Measurements from ENCODE around the gene LZIC. TPM values are rescaled to one million over a fixed set of nuclear protein-coding genes. Genes with fewer than 3 reads are reported as not detected.
A peak's percentile ranks its signal among the peaks of the same experiment; 100 is the strongest.

The LZIC gene
- total RNA-seq, 2 donors from 2014 or later = 27.7 to 40.0 TPM

DNA sequence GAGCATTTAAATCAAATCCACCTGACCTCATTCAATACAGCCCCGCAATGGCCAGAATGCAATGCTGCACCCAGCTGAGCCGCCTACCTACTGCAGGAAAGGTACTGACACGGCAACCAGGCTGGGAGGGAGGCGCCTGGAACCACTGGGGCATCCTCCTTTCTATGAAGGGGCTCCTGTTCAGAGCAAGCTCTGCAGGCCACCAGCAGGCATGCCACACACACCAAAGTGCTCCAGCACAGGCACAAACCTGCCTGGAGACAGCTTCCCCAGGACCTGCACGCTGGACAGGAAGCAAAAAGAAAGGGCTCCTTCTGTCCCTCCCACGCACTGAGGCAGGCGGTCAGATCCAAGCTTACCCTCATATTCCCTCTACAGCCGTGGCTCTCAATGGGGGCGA is 54.3 kb downstream of the LZIC start:
- H3K4me3 Mint-ChIP-seq = no peak overlapping the region
- no peaks in the 10 kb centered on the region for H3K27me3 Mint-ChIP-seq (ENCODE audit: insufficient read depth)
- peak overlapping the region; percentile 74 for H3K27ac Mint-ChIP-seq
- no peak for DNase-seq
- peaks cover 55% of the 10 kb centered on the region for H3K4me1 Mint-ChIP-seq
- no peaks in the 10 kb centered on the region for H3K9me3 Mint-ChIP-seq
- H3K27ac ChIP-seq (ENCODE audit: low read depth, low read length) = no peak overlapping the region
- no peaks in the 10 kb centered on the region for H3K9me3 ChIP-seq (ENCODE audit: control insufficient read depth, low read length)
- H3K36me3 ChIP-seq (ENCODE audit: control insufficient read depth, insufficient read depth, low read length) = no peaks in the 10 kb centered on the region
- 77 to 90% methylated on average over 6 to 9 of the region's 9 CpGs for WGBS, 2 experiments (ENCODE audit: insufficient coverage in 1 of 2, insufficient read length in 1 of 2)
- H3K4me3 ChIP-seq (ENCODE audit: low read length) = no peak overlapping the region
- H3K27me3 ChIP-seq (ENCODE audit: control insufficient read depth, insufficient read depth, low read length, poor library complexity, severe bottlenecking) = no peaks in the 10 kb centered on the region
- TF ChIP-seq, protein P1, sequence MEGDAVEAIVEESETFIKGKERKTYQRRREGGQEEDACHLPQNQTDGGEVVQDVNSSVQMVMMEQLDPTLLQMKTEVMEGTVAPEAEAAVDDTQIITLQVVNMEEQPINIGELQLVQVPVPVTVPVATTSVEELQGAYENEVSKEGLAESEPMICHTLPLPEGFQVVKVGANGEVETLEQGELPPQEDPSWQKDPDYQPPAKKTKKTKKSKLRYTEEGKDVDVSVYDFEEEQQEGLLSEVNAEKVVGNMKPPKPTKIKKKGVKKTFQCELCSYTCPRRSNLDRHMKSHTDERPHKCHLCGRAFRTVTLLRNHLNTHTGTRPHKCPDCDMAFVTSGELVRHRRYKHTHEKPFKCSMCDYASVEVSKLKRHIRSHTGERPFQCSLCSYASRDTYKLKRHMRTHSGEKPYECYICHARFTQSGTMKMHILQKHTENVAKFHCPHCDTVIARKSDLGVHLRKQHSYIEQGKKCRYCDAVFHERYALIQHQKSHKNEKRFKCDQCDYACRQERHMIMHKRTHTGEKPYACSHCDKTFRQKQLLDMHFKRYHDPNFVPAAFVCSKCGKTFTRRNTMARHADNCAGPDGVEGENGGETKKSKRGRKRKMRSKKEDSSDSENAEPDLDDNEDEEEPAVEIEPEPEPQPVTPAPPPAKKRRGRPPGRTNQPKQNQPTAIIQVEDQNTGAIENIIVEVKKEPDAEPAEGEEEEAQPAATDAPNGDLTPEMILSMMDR (conservative IDR thresholded peaks at IDR 0.05) = no peak
- H3K36me3 Mint-ChIP-seq (ENCODE audit: low read depth) = peaks cover 3% of the 10 kb centered on the region
- no peak overlapping the region for H3K9ac ChIP-seq (ENCODE audit: extremely low read depth, low read length, poor library complexity, severe bottlenecking)
- peaks cover 13% of the 10 kb centered on the region for H3K4me1 ChIP-seq (ENCODE audit: control insufficient read depth, insufficient read depth, low read length)

DNA sequence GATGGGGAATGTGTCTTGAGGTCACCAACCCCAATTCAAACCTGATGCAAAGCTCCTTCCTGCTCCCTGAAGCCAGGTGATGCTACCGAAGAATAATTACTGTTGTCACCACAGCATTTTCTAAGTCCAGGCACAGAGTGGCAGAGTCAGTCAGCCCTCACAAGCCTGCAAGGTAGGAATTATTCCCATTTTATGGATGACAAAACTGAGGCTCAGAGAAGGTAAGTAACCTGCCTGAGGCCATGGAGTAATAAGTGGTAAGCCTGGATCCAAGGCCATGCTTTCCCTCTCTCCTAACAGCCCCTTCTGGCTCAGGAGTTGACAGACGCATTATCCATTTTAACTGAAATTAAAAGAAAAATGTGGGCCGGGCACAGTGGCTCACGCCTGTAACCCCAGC is 56.1 kb downstream of the LZIC start:
- Mint-ChIP-seq H3K4me3 (no peak overlapping the region), H3K36me3 (ENCODE audit: low read depth) (peaks cover 14% of the 10 kb centered on the region), H3K9me3 (no peaks in the 10 kb centered on the region), H3K27ac (peak overlapping the region; percentile 48), H3K27me3 (ENCODE audit: insufficient read depth) (no peaks in the 10 kb centered on the region), H3K4me1 (peaks cover 40% of the 10 kb centered on the region)
- Histone ChIP-seq H3K27ac (ENCODE audit: low read depth, low read length) (no peak overlapping the region), H3K9ac (ENCODE audit: extremely low read depth, low read length, poor library complexity, severe bottlenecking) (no peak overlapping the region), H3K4me1 (ENCODE audit: control insufficient read depth, insufficient read depth, low read length) (peaks cover 10% of the 10 kb centered on the region), H3K9me3 (ENCODE audit: control insufficient read depth, low read length) (no peaks in the 10 kb centered on the region), H3K27me3 (ENCODE audit: control insufficient read depth, insufficient read depth, low read length, poor library complexity, severe bottlenecking) (no peaks in the 10 kb centered on the region), H3K36me3 (ENCODE audit: control insufficient read depth, insufficient read depth, low read length) (no peaks in the 10 kb centered on the region), H3K4me3 (ENCODE audit: low read length) (no peak overlapping the region)
- TF ChIP-seq, protein P1 (conservative IDR thresholded peaks at IDR 0.05) = no peak
- no peak for DNase-seq
- 87 to 90% methylated on average over 4 of the region's 4 CpGs for WGBS, 2 experiments (ENCODE audit: insufficient coverage in 1 of 2, insufficient read length in 1 of 2)

DNA sequence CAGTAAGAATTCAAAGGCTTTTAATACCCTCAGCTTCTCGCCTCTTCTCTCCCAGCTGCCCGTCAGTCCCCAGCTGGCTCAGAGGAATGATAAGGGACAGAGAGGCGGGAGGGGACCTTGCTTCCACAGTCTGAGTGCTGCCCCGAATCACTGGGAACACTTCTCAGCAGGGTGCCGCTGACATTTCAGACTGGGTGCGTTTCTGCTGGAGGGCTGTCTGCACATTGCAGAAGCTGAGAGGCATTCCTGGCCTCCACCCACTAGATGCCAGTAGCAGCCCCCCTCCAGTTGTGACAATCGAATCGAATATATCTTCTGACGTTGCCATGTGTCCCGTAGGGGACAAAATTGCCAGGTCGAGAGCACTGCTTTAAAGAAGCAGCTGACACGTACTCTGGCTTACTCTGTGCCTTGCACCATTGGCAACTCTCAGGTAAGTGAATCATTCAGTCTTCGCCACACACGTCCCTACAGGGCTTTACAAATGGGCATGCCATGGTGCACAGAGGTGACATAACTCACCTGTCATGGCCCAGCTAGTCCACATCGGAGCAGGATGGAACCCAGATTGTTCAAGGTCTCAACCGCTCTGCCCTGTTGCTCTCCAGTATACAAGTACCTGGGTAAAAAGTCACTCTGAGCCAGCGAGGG is 57.0 kb downstream of the LZIC start:
- Mint-ChIP-seq H3K9me3 (no peaks in the 10 kb centered on the region), H3K4me3 (no peak overlapping the region), H3K36me3 (ENCODE audit: low read depth) (peaks cover 14% of the 10 kb centered on the region), H3K27ac (peak overlapping the region; percentile 48), H3K27me3 (ENCODE audit: insufficient read depth) (no peaks in the 10 kb centered on the region), H3K4me1 (peaks cover 38% of the 10 kb centered on the region)
- H3K4me3 ChIP-seq (ENCODE audit: low read length) = no peak overlapping the region
- DNase-seq = no peak
- no peaks in the 10 kb centered on the region for H3K27me3 ChIP-seq (ENCODE audit: control insufficient read depth, insufficient read depth, low read length, poor library complexity, severe bottlenecking)
- TF ChIP-seq, protein P1 (conservative IDR thresholded peaks at IDR 0.05) = no peak
- 74 to 82% methylated on average over 16 to 17 of the region's 17 CpGs for WGBS, 2 experiments (ENCODE audit: insufficient coverage in 1 of 2, insufficient read length in 1 of 2)
- H3K36me3 ChIP-seq (ENCODE audit: control insufficient read depth, insufficient read depth, low read length) = no peaks in the 10 kb centered on the region
- H3K4me1 ChIP-seq (ENCODE audit: control insufficient read depth, insufficient read depth, low read length) = peaks cover 10% of the 10 kb centered on the region
- no peak overlapping the region for H3K27ac ChIP-seq (ENCODE audit: low read depth, low read length)
- no peaks in the 10 kb centered on the region for H3K9me3 ChIP-seq (ENCODE audit: control insufficient read depth, low read length)
- H3K9ac ChIP-seq (ENCODE audit: extremely low read depth, low read length, poor library complexity, severe bottlenecking) = no peak overlapping the region

Measured in endodermal cell (in vitro differentiated cells).